Sigmoid colon (tissue), 7 donors: ENCODE data around the gene VPS33B. TPM values are rescaled to one million over a fixed set of nuclear protein-coding genes. Genes with fewer than 3 reads are reported as not detected.

Experiments used
- DNase-seq: peaks from one replicate; pipeline ENCODE4 v3.0.0-alpha.2; 2019
- H3K27ac ChIP-seq, 4 donors: fragments of 200-600 bp; sonication (generic); one replicate each; pipeline ENCODE4 v1.5.1; 2016 to 2019; ENCODE audit warnings: mild to moderate bottlenecking in 1 of 4
- H3K27me3 ChIP-seq, 3 donors: fragments of 200-600 bp; sonication (generic); one replicate each; pipeline ENCODE4 v1.5.1; 2019; ENCODE audit warnings: mild to moderate bottlenecking in 1 of 3
- H3K36me3 ChIP-seq, 4 donors: fragments of 200-600 bp; sonication (generic); one replicate each; pipeline ENCODE4 v1.5.1; 2016 to 2019
- H3K4me1 ChIP-seq, 4 donors: fragments of 200-600 bp; sonication (generic); one replicate each; pipeline ENCODE4 v1.5.1; 2017 to 2019
- H3K4me3 ChIP-seq, 4 donors: fragments of 200-600 bp; sonication (generic); one replicate each; pipeline ENCODE4 v1.5.1; 2017 to 2019; ENCODE audit warnings: mild to moderate bottlenecking in 2 of 4, moderate library complexity in 1 of 4
- H3K9me3 ChIP-seq, 4 donors: fragments of 200-600 bp in 3 of 4; sonication (generic) in 3 of 4; one replicate each; pipeline versions ENCODE4 v1.5.1 to v1.6.1; 2013 to 2019
- CTCF ChIP-seq, 4 experiments: fragments of 450-650 bp in 3 of 4; fragments of 200-600 bp in 1 of 4; IDR thresholded peaks; one replicate each; pipeline ENCODE4 v1.5.1; 2016 to 2019; ENCODE audit warnings: antibody characterized with exemption in 4 of 4, mild to moderate bottlenecking in 3 of 4, moderate library complexity in 2 of 4
- EP300 ChIP-seq, 4 donors: sonication (generic); formaldehyde crosslinking; IDR thresholded peaks; one replicate each; pipeline ENCODE4 v1.6.1; 2017; ENCODE audit warnings: antibody characterized with exemption in 4 of 4
- POLR2A ChIP-seq, 2 donors: fragments of 450-650 bp; IDR thresholded peaks; one replicate each; pipeline ENCODE4 v1.6.1; 2016; ENCODE audit warnings: antibody characterized with exemption in 2 of 2, mild to moderate bottlenecking in 2 of 2, moderate library complexity in 2 of 2
- POLR2AphosphoS5 ChIP-seq, 4 donors: sonication (generic); formaldehyde crosslinking; IDR thresholded peaks; one replicate each; pipeline ENCODE4 v1.6.1; 2017; ENCODE audit warnings: antibody characterized with exemption in 4 of 4
- WGBS, 2 donors: extraction: QIAGEN DNeasy Blood & Tissue Kit; methylation state at CpG; one replicate each; pipeline ENCODE4 v1.1.7; 2013; 5-methylcytosine and 5-hydroxymethylcytosine counted together
- intact Hi-C: fragments of 100-400 bp; cut with DNase I; formaldehyde crosslinking; loops from one replicate; pipeline ENCODE4 v1.15.1; 2023
- polyA plus RNA-seq, 3 donors: library from polyadenylated mRNA; stranded (reverse); fragments of 200-250 nt; gene quantifications; one replicate each; pipeline ENCODE4 v1.2.3, GENCODE V29; 2013
- total RNA-seq, 4 donors: library from RNA; depleted of rRNA; stranded (reverse); fragments of >200 nt; gene quantifications; one replicate each; pipeline ENCODE4 v1.1.0, GENCODE V29; 2016
- donor health status: healthy with polysubstance abuse.
- donor health status: Bipolar disorder and iron deficiency.
- donor health status: healthy.

The VPS33B gene
- total and polyA plus RNA-seq, 7 donors, result 6.6 to 13.4 (median 8.3) TPM

- H3K27me3 ChIP-seq, result no peaks in the 10 kb centered on the region
- no peaks in the 10 kb centered on the region for H3K4me1 ChIP-seq
- WGBS, 2 donors, result 75 to 93% methylated on average over 6 of the region's 6 CpGs
- no peak overlapping the region for H3K4me3 ChIP-seq
- no peaks in the 10 kb centered on the region for H3K36me3 ChIP-seq
- H3K27ac ChIP-seq, result no peak overlapping the region
- intact Hi-C loops, result no loop called here
- no peak for DNase-seq
- no peak for TF ChIP-seq POLR2A (IDR thresholded peaks at IDR 0.05)
- no peak for TF ChIP-seq CTCF (IDR thresholded peaks at IDR 0.05)
- TF ChIP-seq POLR2AphosphoS5 (IDR thresholded peaks at IDR 0.05), result no peak
- no peak for TF ChIP-seq EP300 (IDR thresholded peaks at IDR 0.05)
- H3K9me3 ChIP-seq, result no peaks in the 10 kb centered on the region
These were observed 40.7 kb downstream of the VPS33B start for GRCh38 chr15:90981681-90982080.

DNA sequence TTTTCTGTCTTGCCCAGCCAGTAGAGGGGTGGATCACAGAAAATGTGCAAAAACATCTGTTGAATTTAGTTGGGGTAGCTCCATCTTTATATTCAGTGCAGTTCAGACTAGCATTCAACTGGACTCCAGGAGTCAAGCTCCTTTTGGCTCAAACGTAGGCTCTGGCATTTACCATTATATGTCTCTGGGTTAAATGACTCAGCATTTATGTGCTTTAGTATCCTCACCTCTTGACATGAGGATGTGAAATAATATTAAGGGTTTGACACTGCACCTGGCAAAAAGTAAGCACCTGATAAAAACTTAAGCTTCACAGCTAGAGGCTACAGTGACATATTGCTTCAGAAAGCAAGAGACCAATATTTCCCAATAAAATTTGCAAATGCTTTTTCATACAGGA lies 42.8 kb downstream of the VPS33B start:
- H3K36me3 ChIP-seq, result no peaks in the 10 kb centered on the region
- H3K4me3 ChIP-seq, result no peak overlapping the region
- H3K27me3 ChIP-seq, result no peaks in the 10 kb centered on the region
- intact Hi-C loops, result no loop called here
- no peak overlapping the region for H3K27ac ChIP-seq
- no peak for DNase-seq
- WGBS, 2 donors, result 68 to 83% methylated on average over 1 of the region's 1 CpG
- no peaks in the 10 kb centered on the region for H3K9me3 ChIP-seq
- no peak for TF ChIP-seq POLR2A (IDR thresholded peaks at IDR 0.05)
- TF ChIP-seq CTCF (IDR thresholded peaks at IDR 0.05), result no peak
- TF ChIP-seq EP300 (IDR thresholded peaks at IDR 0.05), result no peak
- TF ChIP-seq POLR2AphosphoS5 (IDR thresholded peaks at IDR 0.05), result no peak
- no peaks in the 10 kb centered on the region for H3K4me1 ChIP-seq

DNA sequence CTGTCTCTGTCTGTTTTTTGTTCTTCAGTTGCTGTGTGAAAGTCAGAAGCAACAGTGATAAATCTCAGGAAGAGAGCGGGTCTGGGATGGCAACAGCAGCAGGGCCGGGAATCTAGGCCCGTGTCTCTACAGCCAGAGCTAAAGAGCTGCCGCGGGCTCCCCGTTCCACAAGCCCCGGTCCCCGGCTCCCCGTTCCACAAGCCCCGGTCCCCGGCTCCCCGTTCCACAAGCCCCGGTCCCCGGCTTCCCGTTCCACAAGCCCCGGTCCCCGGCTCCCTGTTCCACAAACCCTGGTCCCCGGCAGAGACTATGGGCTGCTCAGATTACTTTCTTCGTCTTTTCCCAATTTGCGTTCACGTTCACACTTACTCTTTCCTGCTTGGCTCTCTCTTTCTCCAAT lies 48.2 kb downstream of the VPS33B start:
- 97% methylated on average over 21 of the region's 21 CpGs for WGBS, 2 donors
- H3K27me3 ChIP-seq, result no peaks in the 10 kb centered on the region

DNA sequence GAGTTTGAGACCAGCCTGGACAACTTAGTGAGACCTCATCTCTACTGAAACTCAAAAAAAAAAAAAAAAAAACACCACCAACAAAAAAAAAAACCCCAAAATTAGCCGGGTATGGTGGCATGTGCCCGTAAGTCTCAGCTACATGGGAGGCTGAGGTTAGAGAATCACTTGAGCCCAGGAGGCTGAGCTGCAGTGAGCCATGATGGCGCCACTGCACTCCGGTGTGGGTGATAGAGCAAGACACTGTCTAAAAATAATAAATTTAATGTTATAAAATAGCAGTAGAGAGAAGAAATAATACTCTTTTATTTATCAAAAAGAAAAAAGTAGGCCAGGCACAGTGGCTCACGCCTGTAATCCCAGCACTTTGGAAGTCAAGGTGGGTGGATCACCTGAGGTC lies 50.3 kb downstream of the VPS33B start:
- intact Hi-C loops, result no loop called here
- Histone ChIP-seq H3K4me1 (no peaks in the 10 kb centered on the region), H3K36me3 (peaks cover 0 to 12% (median 0%) of the 10 kb centered on the region in 4 donors), H3K27ac (no peak overlapping the region), H3K4me3 (no peak overlapping the region), H3K27me3 (no peaks in the 10 kb centered on the region), H3K9me3 (no peaks in the 10 kb centered on the region)
- WGBS, 2 donors, result 96 to 97% methylated on average over 5 of the region's 5 CpGs
- TF ChIP-seq POLR2AphosphoS5 (IDR thresholded peaks at IDR 0.05), result no peak
- TF ChIP-seq CTCF (IDR thresholded peaks at IDR 0.05), result no peak
- TF ChIP-seq EP300 (IDR thresholded peaks at IDR 0.05), result no peak
- no peak for TF ChIP-seq POLR2A (IDR thresholded peaks at IDR 0.05)
- DNase-seq, result no peak

More for the DNA sequence above, 48.2 kb downstream of the VPS33B start:
- no peaks in the 10 kb centered on the region for H3K9me3 ChIP-seq
- no peak overlapping the region for H3K27ac ChIP-seq
- no peak overlapping the region for H3K4me3 ChIP-seq
- no peaks in the 10 kb centered on the region for H3K4me1 ChIP-seq
- no peak for DNase-seq
- peaks cover 0 to 5% (median 0%) of the 10 kb centered on the region in 4 donors for H3K36me3 ChIP-seq
- TF ChIP-seq EP300 (IDR thresholded peaks at IDR 0.05) (no peak), POLR2A (IDR thresholded peaks at IDR 0.05) (no peak), CTCF (IDR thresholded peaks at IDR 0.05) (no peak), POLR2AphosphoS5 (IDR thresholded peaks at IDR 0.05) (no peak)
- intact Hi-C loops, result no loop called here

DNA sequence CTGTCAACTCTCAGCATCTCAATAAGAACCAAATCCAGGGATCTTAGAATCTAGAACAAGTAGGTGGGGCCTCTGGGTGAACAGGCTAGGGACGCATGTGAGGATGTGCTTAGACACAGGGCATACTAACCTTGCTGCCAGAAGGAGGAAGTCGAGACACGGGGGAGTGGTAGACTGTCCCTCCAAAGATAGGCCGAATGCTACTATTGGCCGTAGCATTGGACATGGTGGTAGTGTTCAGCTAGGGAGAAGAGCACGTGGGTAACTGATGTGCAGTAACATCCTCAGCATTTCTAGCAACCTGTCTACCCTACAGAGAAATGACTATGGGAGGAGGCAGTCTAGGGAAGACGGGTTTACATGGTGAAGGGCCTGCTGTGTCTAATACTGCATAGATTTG lies 52.1 kb downstream of the VPS33B start:
- Histone ChIP-seq H3K9me3 (no peaks in the 10 kb centered on the region), H3K4me1 (no peaks in the 10 kb centered on the region), H3K27me3 (no peaks in the 10 kb centered on the region), H3K36me3 (peaks cover 0 to 31% (median 4%) of the 10 kb centered on the region in 4 donors), H3K4me3 (no peak overlapping the region), H3K27ac (no peak overlapping the region)
- TF ChIP-seq CTCF (IDR thresholded peaks at IDR 0.05), result no peak
- no peak for TF ChIP-seq POLR2AphosphoS5 (IDR thresholded peaks at IDR 0.05)
- no peak for TF ChIP-seq EP300 (IDR thresholded peaks at IDR 0.05)
- no peak for TF ChIP-seq POLR2A (IDR thresholded peaks at IDR 0.05)
- intact Hi-C loops, result no loop called here
- 95 to 96% methylated on average over 7 of the region's 7 CpGs for WGBS, 2 donors
- DNase-seq, result no peak
